HCT116 (cell line): ENCODE results near the gene CCNL2. TPM values are rescaled to one million over a fixed set of nuclear protein-coding genes. Genes with fewer than 3 reads are reported as not detected.

Experiments
- ATAC-seq: fragments of 200-7000 bp; cut with Tn5 transposase; 2 replicates; pipeline ENCODE4 v1.9.1; 2020; ENCODE audit warnings: mild to moderate bottlenecking, moderate library complexity
- BruUV-seq: library from RNA; stranded (reverse); fragments of 400-500 nt; replicated peaks from 2 replicates; lab custom pipeline; 2021; lab: Mats Ljungman, UMichigan
- CTCF ChIA-PET: fragments of 300-600 bp; sonication (Branson Sonifier 250); formaldehyde crosslinking; loops from one replicate; lab custom pipeline; 2021; ENCODE audit warnings: antibody characterized with exemption; lab: Charles Lee
- POLR2A ChIA-PET: fragments of 300-600, 350-600 bp; sonication (Branson Sonifier 250); formaldehyde crosslinking; loops from one replicate; lab custom pipeline; 2021; ENCODE audit warnings: antibody characterized with exemption; lab: Charles Lee
- RAD21 ChIA-PET, 2 experiments: fragments of 300-600 bp; sonication (Branson Sonifier 250); formaldehyde crosslinking; loops; one replicate each; lab custom pipeline; 2023; ENCODE audit warnings: low total read pairs in 2 of 2; ENCODE audit not compliant: uncharacterized antibody in 2 of 2, unreplicated experiment in 2 of 2, low non-redundant PET in 1 of 2; lab: Charles Lee
- DNase-seq: peaks from one replicate; pipeline ENCODE4 v3.0.0-alpha.2; 2010; ENCODE audit warnings: low read depth, low spot score
- H2AFZ ChIP-seq: fragments of 200-600 bp; shearing (Covaris generic), sonication (generic); 2 replicates; pipeline ENCODE4 v1.6.1; 2017; ENCODE audit warnings: low read depth, mixed run types, mixed read lengths, antibody characterized with exemption, low read length; ENCODE audit not compliant: poor library complexity, severe bottlenecking
- H3K27ac ChIP-seq: 2 replicates; pipeline ENCODE4 v1.5.1; 2012; ENCODE audit warnings: low read depth, low read length
- H3K27me3 ChIP-seq: fragments of 200-600 bp; sonication (generic); 2 replicates; pipeline ENCODE4 v1.6.1; 2016; ENCODE audit warnings: mixed run types, low read length, mixed read lengths; ENCODE audit not compliant: insufficient read depth
- H3K36me3 ChIP-seq, 2 experiments: fragments of 200-500 bp in 1 of 2; fragments of 200-600 bp in 1 of 2; sonication (Bioruptor generic) in 1 of 2; sonication (generic) in 1 of 2; 2 replicates each; pipeline versions ENCODE4 v1.5.1 to v1.6.1; 2014 to 2016; ENCODE audit warnings: low read length in 2 of 2, inconsistent platforms in 1 of 2, mixed read lengths in 1 of 2, mixed run types in 1 of 2; ENCODE audit not compliant: insufficient read depth in 2 of 2, control insufficient read depth in 1 of 2
- H3K4me1 ChIP-seq, 2 experiments: fragments of 200-600 bp in 1 of 2; sonication (generic) in 1 of 2; 2 replicates each; pipeline versions ENCODE4 v1.5.1 to v1.6.1; 2012 to 2017; ENCODE audit warnings: low read length in 2 of 2, inconsistent platforms in 1 of 2, mild to moderate bottlenecking in 1 of 2, mixed read lengths in 1 of 2, mixed run types in 1 of 2, moderate library complexity in 1 of 2; ENCODE audit not compliant: insufficient read depth in 2 of 2, control insufficient read depth in 1 of 2
- H3K4me2 ChIP-seq: fragments of 200-600 bp; sonication (generic); 2 replicates; pipeline ENCODE4 v1.6.1; 2017; ENCODE audit warnings: mixed run types, low read length, mixed read lengths
- H3K4me3 ChIP-seq, 2 experiments: fragments of 200-600 bp in 1 of 2; sonication (generic) in 1 of 2; replicated peaks in 1 of 2; 2 replicates each; pipeline ENCODE4 v1.5.1; 2011 to 2016; ENCODE audit warnings: low read length in 2 of 2, control low read depth in 1 of 2, low read depth in 1 of 2, mild to moderate bottlenecking in 1 of 2, mixed read lengths in 1 of 2, mixed run types in 1 of 2
- H3K79me2 ChIP-seq: fragments of 200-600 bp; sonication (generic); 2 replicates; pipeline ENCODE4 v1.6.1; 2017; ENCODE audit warnings: mild to moderate bottlenecking, mixed run types, low read length, moderate library complexity, mixed read lengths; ENCODE audit not compliant: insufficient read depth
- H3K9ac ChIP-seq: fragments of 200-600 bp; sonication (generic); 2 replicates; pipeline ENCODE4 v1.6.1; 2016; ENCODE audit warnings: low read length, mixed read lengths
- H3K9me2 ChIP-seq: fragments of 200-600 bp; sonication (generic), shearing (Covaris generic); 2 replicates; pipeline ENCODE4 v1.6.1; 2017; ENCODE audit warnings: mixed run types, mild to moderate bottlenecking, moderate library complexity; ENCODE audit not compliant: insufficient read depth
- H3K9me3 ChIP-seq, 2 experiments: fragments of 200-500 bp in 1 of 2; fragments of 200-600 bp in 1 of 2; sonication (Bioruptor generic) in 1 of 2; sonication (generic) in 1 of 2; 2 replicates each; pipeline ENCODE4 v1.6.1; 2014 to 2017; ENCODE audit warnings: low read length in 2 of 2, mixed read lengths in 2 of 2, inconsistent platforms in 1 of 2, low read depth in 1 of 2, mild to moderate bottlenecking in 1 of 2, mixed run types in 1 of 2, moderate library complexity in 1 of 2; ENCODE audit not compliant: control insufficient read depth in 1 of 2, insufficient read depth in 1 of 2
- H4K20me1 ChIP-seq: fragments of 200-600 bp; sonication (generic), shearing (Covaris generic); 2 replicates; pipeline ENCODE4 v1.6.1; 2017; ENCODE audit warnings: mixed run types, mild to moderate bottlenecking, moderate library complexity; ENCODE audit not compliant: insufficient read depth
- CBX3 ChIP-seq: IDR thresholded peaks from 2 replicates; pipeline ENCODE4 v1.6.1; 2012; ENCODE audit warnings: low read depth
- EGR1 ChIP-seq: IDR thresholded peaks from 2 replicates; pipeline ENCODE4 v1.6.1; 2012; ENCODE audit warnings: low read depth
- REST ChIP-seq: IDR thresholded peaks from 2 replicates; pipeline ENCODE4 v1.6.1; 2012; ENCODE audit warnings: low read depth
- SIN3A ChIP-seq: IDR thresholded peaks from 2 replicates; pipeline ENCODE4 v1.6.1; 2012; ENCODE audit warnings: low read depth
- ZBTB33 ChIP-seq: IDR thresholded peaks from 2 replicates; pipeline ENCODE4 v1.6.1; 2011; ENCODE audit warnings: mild to moderate bottlenecking, low read length, moderate library complexity; ENCODE audit not compliant: insufficient replicate concordance; ENCODE audit errors: extremely low read depth
- intact Hi-C: fragments of 100-400 bp; cut with micrococcal nuclease; formaldehyde crosslinking; loops from 2 replicates; pipeline ENCODE4 v1.10.0; 2022
- total RNA-seq: library from RNA; stranded (reverse); gene quantifications from one replicate; pipeline ENCODE4 v1.2.1, GENCODE V29; 2021; ENCODE audit not compliant: unreplicated experiment

The CCNL2 gene
- total RNA-seq, 1 experiment from 2014 or later = 173 TPM

- intact Hi-C loops = no loop called here
- CTCF ChIA-PET = no interaction called here
- Histone ChIP-seq H3K9me2 (no peaks in the 10 kb centered on the region), H4K20me1 (no peaks in the 10 kb centered on the region), H3K27me3 (no peaks in the 10 kb centered on the region), H3K79me2 (peaks cover 3% of the 10 kb centered on the region; the same call in 1 of the 2 replicates), H3K4me2 (peak overlapping the region; percentile 40), H3K4me3 (no peak overlapping the region), H3K9me3 (no peaks in the 10 kb centered on the region), H3K4me1 (peaks cover 10 to 43% of the 10 kb centered on the region in 2 experiments), H3K27ac (no peak overlapping the region; the same call in 1 of the 2 replicates), H2AFZ (no peak overlapping the region), H3K9ac (0 out of 2 replicates have a peak overlapping the region, but pooled peaks have one; percentile 12), H3K36me3 (no peaks in the 10 kb centered on the region)
- ATAC-seq = peak; percentile 24
- BruUV-seq = no TSS peak
- RAD21 ChIA-PET = no interaction called here
- POLR2A ChIA-PET = no interaction called here
- no peak for DNase-seq
- TF ChIP-seq CBX3 (no peak), REST (no peak), ZBTB33 (no peak), EGR1 (no peak), SIN3A (no peak)
Measured at GRCh38 chr1:1353389-1354151, 45.6 kb downstream of the CCNL2 start.
